Endothelial cell of umbilical vein (primary cell): Measurements from ENCODE around the gene KCNE1. TPM values are rescaled to one million over a fixed set of nuclear protein-coding genes. Genes with fewer than 3 reads are reported as not detected.

Source experiments
- BruUV-seq: library from RNA; stranded (reverse); fragments of 400-500 nt; replicated peaks from 2 replicates; lab custom pipeline; 2021; lab: Mats Ljungman, UMichigan
- CTCF ChIA-PET: fragments of 300-600, 350-600 bp; sonication (Branson Sonifier 250); formaldehyde crosslinking; loops from one replicate; lab custom pipeline; 2021; ENCODE audit warnings: antibody characterized with exemption, inconsistent platforms; lab: Charles Lee
- POLR2A ChIA-PET: fragments of 300-600, 350-600 bp; sonication (Branson Sonifier 250); formaldehyde crosslinking; loops from one replicate; lab custom pipeline; 2021; ENCODE audit warnings: antibody characterized with exemption, inconsistent platforms; lab: Charles Lee
- DNase-seq: peaks from one replicate; pipeline ENCODE4 v3.0.0-alpha.2; 2011; ENCODE audit warnings: low read depth, low spot score
- FAIRE-seq: peaks from 2 replicates; lab custom pipeline; 2011; peaks lifted over from hg19 to GRCh38; lab: Jason Lieb, UNC
- H2AFZ ChIP-seq: 2 replicates; pipeline ENCODE4 v1.6.0; 2012; ENCODE audit warnings: low read depth, low read length, control low read depth, inconsistent platforms
- H3K27ac ChIP-seq: 2 replicates; pipeline ENCODE4 v1.5.1; 2011; ENCODE audit warnings: low read depth, mild to moderate bottlenecking, control low read depth, low read length, moderate library complexity; ENCODE audit not compliant: insufficient read depth
- H3K27me3 ChIP-seq, 2 experiments: 2 replicates each; pipeline versions ENCODE4 v1.6.0 to v1.6.1; 2011; ENCODE audit warnings: low read length in 2 of 2, mixed read lengths in 1 of 2; ENCODE audit not compliant: control insufficient read depth in 2 of 2, insufficient read depth in 2 of 2
- H3K36me3 ChIP-seq, 2 experiments: 2 replicates in 1 of 2; 3 replicates in 1 of 2; pipeline ENCODE4 v1.5.1; 2011; ENCODE audit warnings: low read length in 2 of 2, mild to moderate bottlenecking in 1 of 2, moderate library complexity in 1 of 2; ENCODE audit not compliant: control insufficient read depth in 2 of 2, insufficient read depth in 2 of 2; ENCODE audit errors: extremely low read depth in 1 of 2
- H3K4me1 ChIP-seq: 3 replicates; pipeline ENCODE4 v1.5.1; 2011; ENCODE audit warnings: mild to moderate bottlenecking, low read length; ENCODE audit not compliant: control insufficient read depth, insufficient read depth; ENCODE audit errors: extremely low read depth
- H3K4me2 ChIP-seq: 2 replicates; pipeline ENCODE4 v1.6.1; 2011; ENCODE audit warnings: low read length, control low read depth, mixed read lengths; ENCODE audit not compliant: insufficient read depth
- H3K4me3 ChIP-seq, 3 experiments: fragments of 200-600 bp in 1 of 3; sonication (generic), shearing (Covaris generic) in 1 of 3; replicated peaks in 1 of 3; 2 replicates each; pipeline ENCODE4 v1.5.1; 2011 to 2016; ENCODE audit warnings: control low read depth in 3 of 3, low read length in 3 of 3, mild to moderate bottlenecking in 2 of 3, inconsistent platforms in 1 of 3, low read depth in 1 of 3, moderate library complexity in 1 of 3; ENCODE audit not compliant: insufficient read depth in 1 of 3
- H3K79me2 ChIP-seq: 2 replicates; pipeline ENCODE4 v1.6.0; 2012; ENCODE audit warnings: low read length, inconsistent platforms; ENCODE audit not compliant: control insufficient read depth, insufficient read depth
- H3K9ac ChIP-seq: replicated peaks from 2 replicates; pipeline ENCODE3; 2011; ENCODE audit warnings: low read length, control low read depth; ENCODE audit not compliant: insufficient read depth; ENCODE audit errors: extremely low read depth
- H3K9me1 ChIP-seq: replicated peaks from 3 replicates; pipeline ENCODE4 v1.6.0; 2011; ENCODE audit warnings: mild to moderate bottlenecking, low read length; ENCODE audit not compliant: control insufficient read depth, insufficient read depth; ENCODE audit errors: extremely low read depth
- H3K9me3 ChIP-seq: replicated peaks from 2 replicates; pipeline ENCODE4 v1.5.1; 2012; ENCODE audit warnings: low read length, inconsistent platforms; ENCODE audit not compliant: control insufficient read depth, insufficient read depth
- H4K20me1 ChIP-seq: replicated peaks from 2 replicates; pipeline ENCODE3; 2011; ENCODE audit warnings: mild to moderate bottlenecking, low read length; ENCODE audit not compliant: control insufficient read depth, insufficient read depth; ENCODE audit errors: extremely low read depth
- EZH2 ChIP-seq: IDR thresholded peaks from 2 replicates; pipeline ENCODE4 v1.6.1; 2012; ENCODE audit warnings: borderline replicate concordance, low read depth, mild to moderate bottlenecking, moderate library complexity, low read length, inconsistent platforms; ENCODE audit not compliant: severe bottlenecking
- FOS ChIP-seq: IDR thresholded peaks from 2 replicates; pipeline ENCODE4 v1.6.1; 2011; ENCODE audit warnings: mild to moderate bottlenecking, low read length, moderate library complexity, borderline replicate concordance; ENCODE audit not compliant: insufficient read depth
- GATA2 ChIP-seq: IDR thresholded peaks from 2 replicates; pipeline ENCODE4 v1.7.0; 2011; ENCODE audit warnings: low read depth, mild to moderate bottlenecking, moderate library complexity, mixed read lengths, low read length; ENCODE audit not compliant: insufficient read length, insufficient read depth
- JUN ChIP-seq: IDR thresholded peaks from 2 replicates; pipeline ENCODE4 v1.6.1; 2011; ENCODE audit warnings: borderline replicate concordance, low read depth; ENCODE audit not compliant: insufficient read length, insufficient read depth
- MYC ChIP-seq: IDR thresholded peaks from one replicate; pipeline ENCODE4 v1.6.1; 2011; ENCODE audit warnings: mild to moderate bottlenecking, low read depth, low read length
- POLR2A ChIP-seq: IDR thresholded peaks from 2 replicates; pipeline ENCODE4 v1.6.1; 2012; ENCODE audit warnings: low read depth, mild to moderate bottlenecking, control low read depth, low read length
- POLR2AphosphoS5 ChIP-seq: IDR thresholded peaks from 2 replicates; pipeline ENCODE4 v1.6.1; 2012; ENCODE audit warnings: low read depth, mild to moderate bottlenecking, control low read depth, low read length, moderate library complexity; ENCODE audit not compliant: insufficient read depth
- dilution Hi-C: fragments of 300-500 bp; cut with MboI; formaldehyde crosslinking; loops from one replicate; pipeline ENCODE4 v1.15.0; 2019; ENCODE audit warnings: low sequenced_read_pairs; ENCODE audit not compliant: extremely low pct_ligation_motif_present
- intact Hi-C: fragments of 100-400 bp; cut with micrococcal nuclease; formaldehyde crosslinking; loops from one replicate; pipeline ENCODE4 v1.10.0; 2022
- polyA plus RNA-seq, 4 experiments: library from polyadenylated mRNA; depleted of rRNA in 3 of 4; stranded (reverse) in 3 of 4; unstranded in 1 of 4; fragments of >200 nt; gene quantifications; 2 replicates each; pipeline versions ENCODE4 v1.2.1 to v1.2.3, GENCODE V29; 2011 to 2012; ENCODE audit warnings: missing spikeins in 1 of 4
- total RNA-seq: library from RNA; stranded (reverse); gene quantifications from 2 replicates; pipeline ENCODE4 v1.2.3, GENCODE V29; 2021
- TF ChIP-seq, protein P1 (sequence below): IDR thresholded peaks from 2 replicates; pipeline ENCODE4 v1.6.1; 2011; ENCODE audit not compliant: insufficient read depth, insufficient read length
- TF ChIP-seq, protein P2 (sequence below), 2 donors: IDR thresholded peaks; 1 replicate in 1 of 2; 2 replicates in 1 of 2; pipeline ENCODE4 v1.5.1; 2011; ENCODE audit warnings: low read length in 2 of 2, mild to moderate bottlenecking in 2 of 2, moderate library complexity in 2 of 2, control low read depth in 1 of 2, inconsistent platforms in 1 of 2, low read depth in 1 of 2; ENCODE audit not compliant: insufficient read depth in 1 of 2; ENCODE audit errors: extremely low read depth in 1 of 2

Gene KCNE1
- total and polyA plus RNA-seq, 2 donors (not counting 3 experiments of a cell fraction or from before 2014, with no cell fraction given), result 0.10 to 0.38 TPM

DNA sequence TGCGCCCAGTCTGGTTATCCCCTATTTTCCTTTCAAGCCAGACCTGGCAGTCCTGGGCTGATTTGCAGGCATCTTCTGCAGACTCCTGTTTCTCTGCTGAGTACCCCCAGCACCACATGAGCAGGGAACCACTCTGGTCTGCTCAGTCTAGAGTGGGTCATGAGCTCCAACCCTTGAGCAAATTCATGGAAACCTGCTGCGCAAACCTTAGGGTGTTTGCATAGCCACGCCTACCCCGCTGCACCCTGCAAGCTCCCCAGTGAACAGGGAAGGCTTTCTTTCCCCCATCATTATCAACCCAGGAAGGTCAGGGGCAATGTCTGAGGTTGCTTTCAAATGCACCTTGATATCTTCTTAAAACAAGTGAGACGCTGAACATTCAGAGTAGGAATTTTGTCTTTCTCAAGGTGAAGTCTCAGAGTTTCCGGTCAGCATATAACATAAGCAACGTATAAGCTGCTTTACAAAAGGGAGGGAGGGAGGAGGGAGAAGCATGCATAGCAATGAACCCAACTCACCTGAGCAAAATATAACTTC lies 11.1 kb upstream of the KCNE1 start:
- no peak for FAIRE-seq

DNA sequence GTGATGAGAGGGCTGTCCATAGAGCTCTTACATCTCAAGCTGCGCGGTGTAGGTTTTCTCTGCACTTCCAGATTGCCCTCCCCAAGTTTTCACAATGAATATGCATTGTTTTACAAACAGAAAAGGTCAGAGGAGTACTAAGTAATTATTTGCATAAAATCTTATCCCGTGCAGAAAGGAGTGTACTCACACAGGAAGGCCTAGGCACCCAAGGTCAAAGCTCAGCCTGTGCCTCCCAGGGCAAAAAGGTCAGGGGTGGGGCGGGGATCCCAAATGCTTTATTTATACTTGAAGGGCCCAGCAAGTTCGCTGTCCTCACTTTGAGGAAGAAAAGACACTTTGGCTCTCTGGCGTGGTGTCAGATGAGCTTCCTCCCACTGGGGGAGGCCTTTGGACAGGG lies 10.3 kb upstream of the KCNE1 start:
- BruUV-seq, result no TSS peak
- no peaks in the 10 kb centered on the region for H3K9me1 ChIP-seq
- DNase-seq, result no peak
- H3K27me3 ChIP-seq, result no peaks in the 10 kb centered on the region
- POLR2A ChIA-PET, result no interaction called here
- peaks cover 5 to 22% of the 10 kb centered on the region in 2 experiments for H3K36me3 ChIP-seq
- peaks cover 13% of the 10 kb centered on the region for H3K79me2 ChIP-seq
- FAIRE-seq, result no peak
- H3K9me3 ChIP-seq, result no peaks in the 10 kb centered on the region
- no peak overlapping the region for H3K9ac ChIP-seq
- no peak overlapping the region for H3K27ac ChIP-seq
- intact Hi-C loops (no loop called here), dilution Hi-C loops (no loop called here)
- no peak overlapping the region for H3K4me3 ChIP-seq
- TF ChIP-seq EZH2 (no peak), MYC (no peak), GATA2 (no peak), FOS (no peak), POLR2AphosphoS5 (no peak), POLR2A (no peak), JUN (no peak)
- TF ChIP-seq, protein P1, sequence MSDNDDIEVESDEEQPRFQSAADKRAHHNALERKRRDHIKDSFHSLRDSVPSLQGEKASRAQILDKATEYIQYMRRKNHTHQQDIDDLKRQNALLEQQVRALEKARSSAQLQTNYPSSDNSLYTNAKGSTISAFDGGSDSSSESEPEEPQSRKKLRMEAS, result no peak
- TF ChIP-seq, protein P2, sequence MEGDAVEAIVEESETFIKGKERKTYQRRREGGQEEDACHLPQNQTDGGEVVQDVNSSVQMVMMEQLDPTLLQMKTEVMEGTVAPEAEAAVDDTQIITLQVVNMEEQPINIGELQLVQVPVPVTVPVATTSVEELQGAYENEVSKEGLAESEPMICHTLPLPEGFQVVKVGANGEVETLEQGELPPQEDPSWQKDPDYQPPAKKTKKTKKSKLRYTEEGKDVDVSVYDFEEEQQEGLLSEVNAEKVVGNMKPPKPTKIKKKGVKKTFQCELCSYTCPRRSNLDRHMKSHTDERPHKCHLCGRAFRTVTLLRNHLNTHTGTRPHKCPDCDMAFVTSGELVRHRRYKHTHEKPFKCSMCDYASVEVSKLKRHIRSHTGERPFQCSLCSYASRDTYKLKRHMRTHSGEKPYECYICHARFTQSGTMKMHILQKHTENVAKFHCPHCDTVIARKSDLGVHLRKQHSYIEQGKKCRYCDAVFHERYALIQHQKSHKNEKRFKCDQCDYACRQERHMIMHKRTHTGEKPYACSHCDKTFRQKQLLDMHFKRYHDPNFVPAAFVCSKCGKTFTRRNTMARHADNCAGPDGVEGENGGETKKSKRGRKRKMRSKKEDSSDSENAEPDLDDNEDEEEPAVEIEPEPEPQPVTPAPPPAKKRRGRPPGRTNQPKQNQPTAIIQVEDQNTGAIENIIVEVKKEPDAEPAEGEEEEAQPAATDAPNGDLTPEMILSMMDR (IDR thresholded peaks at IDR 0.05; ENCODE audit: extremely low read depth in 1 of 2, insufficient read depth in 1 of 2, low read depth in 1 of 2, low read length in 2 of 2), result no peak
- CTCF ChIA-PET, result interaction anchor here (0.6 to 6.0 kb wide), 5 partner anchors 12 to 162 kb away, joined by 4 to 77 read pairs (median 11); no protein-coding TSS in a partner anchor
- H3K4me2 ChIP-seq, result no peak overlapping the region
- no peak overlapping the region for H2AFZ ChIP-seq
- H4K20me1 ChIP-seq, result no peaks in the 10 kb centered on the region
- H3K4me1 ChIP-seq, result peaks cover 20% of the 10 kb centered on the region

More for the DNA sequence above, 11.1 kb upstream of the KCNE1 start:
- DNase-seq, result no peak
- peaks cover 13% of the 10 kb centered on the region for H3K79me2 ChIP-seq
- H3K4me2 ChIP-seq, result no peak overlapping the region
- H3K9me3 ChIP-seq, result no peaks in the 10 kb centered on the region
- H3K9ac ChIP-seq, result no peak overlapping the region
- no peak overlapping the region for H2AFZ ChIP-seq
- CTCF ChIA-PET, result interaction anchor here (1.8 to 6.0 kb wide), 4 partner anchors 13 to 80 kb away, joined by 5 to 77 read pairs (median 28); no protein-coding TSS in a partner anchor
- TF ChIP-seq, protein P2 (IDR thresholded peaks at IDR 0.05; ENCODE audit: extremely low read depth in 1 of 2, insufficient read depth in 1 of 2, low read depth in 1 of 2, low read length in 2 of 2), result no peak
- H3K27ac ChIP-seq, result no peak overlapping the region
- H3K4me1 ChIP-seq, result peaks cover 23% of the 10 kb centered on the region
- no peaks in the 10 kb centered on the region for H4K20me1 ChIP-seq
- dilution Hi-C loops (no loop called here), intact Hi-C loops (no loop called here)
- no TSS peak for BruUV-seq
- no peak overlapping the region for H3K4me3 ChIP-seq
- no peaks in the 10 kb centered on the region for H3K27me3 ChIP-seq
- POLR2A ChIA-PET, result no interaction called here
- H3K36me3 ChIP-seq, result peaks cover 5 to 15% of the 10 kb centered on the region in 2 experiments
- H3K9me1 ChIP-seq, result no peaks in the 10 kb centered on the region
